Measurements from ENCODE around the gene KIAA0930. TPM values are rescaled to one million over a fixed set of nuclear protein-coding genes. Genes with fewer than 3 reads are reported as not detected.
A peak's percentile ranks its signal among the peaks of the same experiment; 100 is the strongest.

Gene KIAA0930
- total RNA-seq, 1 donor from 2014 or later = 107 TPM

GRCh38 chr22:45203150-45203951, 37.3 kb downstream of the KIAA0930 start:
- no peaks in the 10 kb centered on the region for H3K27me3 ChIP-seq (ENCODE audit: insufficient read depth, low read length)
- Mint-ChIP-seq H3K36me3 (ENCODE audit: low read depth, unreplicated experiment) (peaks cover 19% of the 10 kb centered on the region), H3K4me3 (ENCODE audit: unreplicated experiment) (no peak overlapping the region), H3K27ac (ENCODE audit: unreplicated experiment) (no peak overlapping the region), H3K4me1 (ENCODE audit: low read depth, unreplicated experiment) (peaks cover 19% of the 10 kb centered on the region), H3K27me3 (ENCODE audit: low read depth, unreplicated experiment) (no peaks in the 10 kb centered on the region), H3K9me3 (ENCODE audit: unreplicated experiment) (no peaks in the 10 kb centered on the region)
- H4K20me1 ChIP-seq (ENCODE audit: insufficient read depth, low read length) = peaks cover 12% of the 10 kb centered on the region
- FAIRE-seq (no peak), DNase-seq (ENCODE audit: low read depth) (no peak)
- no peak overlapping the region for H3K9ac ChIP-seq (ENCODE audit: low read length)
- no peaks in the 10 kb centered on the region for H3K9me3 ChIP-seq (ENCODE audit: insufficient read depth, low read depth, low read length)
- H2AFZ ChIP-seq (ENCODE audit: low read depth, low read length) = no peak overlapping the region
- H3K79me2 ChIP-seq (ENCODE audit: insufficient read depth, low read length) = peaks cover 3% of the 10 kb centered on the region
- no peaks in the 10 kb centered on the region for H3K36me3 ChIP-seq (ENCODE audit: insufficient read depth, low read length)
- no peak overlapping the region for H3K4me3 ChIP-seq (ENCODE audit: insufficient read depth, low read depth, low read length)
- H3K27ac ChIP-seq (ENCODE audit: low read depth, low read length) = no peak overlapping the region
- TF ChIP-seq EZH2 (IDR thresholded peaks at IDR 0.05; ENCODE audit: insufficient read depth, low read length) (no peak), CTCF (IDR thresholded peaks at IDR 0.05; ENCODE audit: insufficient read depth, low read depth, low read length) (no peak)
- H3K4me1 ChIP-seq (ENCODE audit: insufficient read depth, low read length) = peaks cover 37% of the 10 kb centered on the region
- H3K4me2 ChIP-seq (ENCODE audit: low read length) = no peak overlapping the region

- H3K27ac ChIP-seq (ENCODE audit: low read depth, low read length) = peak overlapping the region; percentile 100
- TF ChIP-seq CTCF (IDR thresholded peaks at IDR 0.05; ENCODE audit: insufficient read depth, low read depth, low read length) = no peak
- TF ChIP-seq EZH2 (IDR thresholded peaks at IDR 0.05; ENCODE audit: insufficient read depth, low read length) = no peak
- H3K27ac Mint-ChIP-seq (ENCODE audit: unreplicated experiment) = no peak overlapping the region
- H3K9ac ChIP-seq (ENCODE audit: low read length) = peak overlapping the region; percentile 77
- peaks cover 26% of the 10 kb centered on the region for H3K36me3 Mint-ChIP-seq (ENCODE audit: low read depth, unreplicated experiment)
- no peaks in the 10 kb centered on the region for H3K79me2 ChIP-seq (ENCODE audit: insufficient read depth, low read length)
- no peak overlapping the region for H2AFZ ChIP-seq (ENCODE audit: low read depth, low read length)
- H3K9me3 Mint-ChIP-seq (ENCODE audit: unreplicated experiment) = no peaks in the 10 kb centered on the region
- DNase-seq (ENCODE audit: low read depth) (no peak), FAIRE-seq (no peak)
- no peak overlapping the region for H3K4me3 ChIP-seq (ENCODE audit: insufficient read depth, low read depth, low read length)
- H3K4me1 Mint-ChIP-seq (ENCODE audit: low read depth, unreplicated experiment) = peaks cover 14% of the 10 kb centered on the region
- H3K4me3 Mint-ChIP-seq (ENCODE audit: unreplicated experiment) = no peak overlapping the region
- H4K20me1 ChIP-seq (ENCODE audit: insufficient read depth, low read length) = peaks cover 8% of the 10 kb centered on the region
- peaks cover 29% of the 10 kb centered on the region for H3K4me1 ChIP-seq (ENCODE audit: insufficient read depth, low read length)
- H3K27me3 ChIP-seq (ENCODE audit: insufficient read depth, low read length) = no peaks in the 10 kb centered on the region
- no peaks in the 10 kb centered on the region for H3K27me3 Mint-ChIP-seq (ENCODE audit: low read depth, unreplicated experiment)
- H3K4me2 ChIP-seq (ENCODE audit: low read length) = peak overlapping the region; percentile 55
- no peaks in the 10 kb centered on the region for H3K36me3 ChIP-seq (ENCODE audit: insufficient read depth, low read length)
- H3K9me3 ChIP-seq (ENCODE audit: insufficient read depth, low read depth, low read length) = no peaks in the 10 kb centered on the region
Observed at GRCh38 chr22:45202333-45203149, 38.2 kb downstream of the KIAA0930 start.

Data from astrocyte (in vitro differentiated cells and primary cell).